Measurements from ENCODE around the gene CYP21A2. TPM values are rescaled to one million over a fixed set of nuclear protein-coding genes. Genes with fewer than 3 reads are reported as not detected.
"Not testable (repeated sequence)": the region's sequence is repeated elsewhere in the genome, so short reads cannot be mapped to it uniquely, and the experiment has no call there.

The CYP21A2 gene
- total RNA-seq, 1 donor from 2014 or later = 2.0 TPM

DNA sequence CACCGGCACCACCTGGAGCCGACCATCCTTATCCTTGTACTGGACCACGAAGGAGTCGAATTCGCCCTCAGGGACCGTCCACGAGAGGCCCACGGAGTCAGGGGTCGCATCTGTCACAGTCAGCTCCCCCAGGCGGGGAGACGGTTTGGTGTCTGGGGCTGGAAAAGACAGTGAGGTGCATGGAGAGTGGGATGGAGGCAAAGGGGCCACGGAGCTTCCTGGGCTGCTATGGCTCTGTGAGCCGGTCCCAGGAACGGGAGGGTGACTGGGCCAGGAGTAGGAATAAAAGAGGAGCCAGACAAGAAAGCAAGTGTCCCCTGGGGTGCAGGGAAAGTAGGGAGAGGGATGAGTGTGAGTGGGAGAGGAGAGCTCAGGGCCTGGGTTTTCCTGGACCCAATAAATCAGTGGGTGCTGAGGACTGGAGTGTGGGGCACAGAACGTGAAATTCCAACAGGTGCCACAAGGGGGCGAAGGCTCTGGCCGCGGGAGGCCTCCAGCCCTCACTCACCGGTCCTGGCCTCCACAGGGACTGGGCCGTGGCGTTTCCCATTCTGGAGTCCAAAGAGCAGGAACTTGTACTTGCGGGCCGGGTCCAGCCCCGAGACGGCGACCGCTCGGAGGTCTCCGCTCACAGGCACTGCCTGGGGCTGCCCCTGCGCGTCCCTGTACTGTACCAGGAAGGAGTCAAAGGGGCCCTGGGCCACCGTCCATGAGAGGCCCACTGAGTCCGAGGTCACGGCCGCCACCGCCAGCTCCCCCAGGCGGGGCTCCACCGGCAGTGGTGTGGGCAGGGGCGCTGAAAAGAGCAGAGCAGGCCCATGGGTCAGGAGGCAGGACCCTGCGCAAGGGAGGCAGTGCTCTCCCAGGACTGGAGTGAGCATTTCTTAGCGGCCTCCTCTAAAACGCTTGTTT lies 9.9 kb downstream of the CYP21A2 start:
- peak; percentile 86 for DNase-seq (ENCODE audit: low spot score)
- intact Hi-C loops (cut with DNase I) = loop anchor here (2.0 kb wide), 1 partner anchor 61 kb away; the partner anchor contains the start of gene TNXB

DNA sequence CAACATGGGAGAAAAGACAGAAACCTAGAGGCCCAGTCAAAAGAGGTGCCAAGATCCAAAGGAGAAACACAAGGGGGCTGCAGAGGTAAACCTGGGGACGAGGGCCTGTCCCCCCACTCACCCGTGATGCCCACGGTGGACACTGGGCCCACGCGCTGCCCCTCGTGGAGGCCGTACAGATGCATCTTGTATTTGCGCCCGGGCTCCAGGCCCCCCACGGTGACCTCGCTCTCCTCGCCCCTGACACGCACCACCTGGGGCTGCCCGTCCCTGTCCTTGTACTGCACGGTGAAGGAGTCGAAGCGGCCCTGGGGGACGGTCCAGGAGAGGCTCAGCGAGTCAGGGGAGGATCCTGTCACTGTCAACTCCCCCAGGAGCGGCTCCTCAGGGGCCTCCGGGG lies 10.9 kb downstream of the CYP21A2 start:
- intact Hi-C loops (cut with DNase I); DNase-seq (ENCODE audit: low spot score): not testable (repeated sequence)

GRCh38 chr6:32049736-32050135 lies 11.5 kb downstream of the CYP21A2 start:
- intact Hi-C loops (cut with DNase I); DNase-seq (ENCODE audit: low spot score): not testable (repeated sequence)

- DNase-seq (ENCODE audit: low spot score) = no peak
- intact Hi-C loops (cut with DNase I) = no loop called here
These were observed 12.3 kb downstream of the CYP21A2 start for GRCh38 chr6:32050562-32050961.

GRCh38 chr6:32052626-32053025 lies 14.4 kb downstream of the CYP21A2 start:
- intact Hi-C loops (cut with DNase I); DNase-seq (ENCODE audit: low spot score): not testable (repeated sequence)

DNA sequence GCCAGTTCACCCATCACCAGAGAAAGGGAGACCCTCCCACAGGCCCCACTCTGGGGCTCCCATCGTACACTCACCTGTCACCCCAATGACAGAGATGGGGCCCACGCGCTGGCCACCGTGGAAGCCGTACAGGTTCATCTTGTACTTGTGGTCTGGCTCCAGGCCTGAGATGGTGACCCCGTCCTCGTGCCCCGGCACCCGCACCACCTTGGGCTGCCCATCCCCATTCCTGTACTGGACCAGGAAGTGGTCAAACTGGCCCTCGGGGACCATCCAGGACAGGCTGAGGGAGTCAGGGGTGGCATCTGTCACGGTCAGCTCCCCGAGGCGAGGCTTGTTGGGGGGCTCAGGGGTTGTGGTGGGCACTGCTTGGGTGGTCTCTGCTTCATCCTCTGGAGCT lies 15.1 kb downstream of the CYP21A2 start:
- intact Hi-C loops (cut with DNase I); DNase-seq (ENCODE audit: low spot score): not testable (repeated sequence)

DNA sequence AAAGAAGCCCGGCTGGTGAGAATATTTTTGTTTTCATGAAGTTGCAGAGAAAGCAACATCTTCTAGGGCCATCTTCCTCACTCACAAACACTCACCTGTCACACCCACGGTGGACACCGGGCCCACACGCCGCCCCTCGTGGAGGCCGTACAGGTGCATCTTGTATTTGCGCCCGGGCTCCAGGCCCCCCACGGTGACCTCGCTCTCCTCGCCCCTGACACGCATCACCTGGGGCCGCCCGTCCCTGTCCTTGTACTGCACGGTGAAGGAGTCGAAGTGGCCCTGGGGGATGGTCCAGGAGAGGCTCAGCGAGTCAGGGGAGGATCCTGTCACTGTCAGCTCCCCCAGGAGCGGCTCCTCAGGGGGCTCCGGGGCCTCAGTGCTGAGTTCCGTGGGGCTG lies 17.5 kb downstream of the CYP21A2 start:
- intact Hi-C loops (cut with DNase I); DNase-seq (ENCODE audit: low spot score): not testable (repeated sequence)

DNA sequence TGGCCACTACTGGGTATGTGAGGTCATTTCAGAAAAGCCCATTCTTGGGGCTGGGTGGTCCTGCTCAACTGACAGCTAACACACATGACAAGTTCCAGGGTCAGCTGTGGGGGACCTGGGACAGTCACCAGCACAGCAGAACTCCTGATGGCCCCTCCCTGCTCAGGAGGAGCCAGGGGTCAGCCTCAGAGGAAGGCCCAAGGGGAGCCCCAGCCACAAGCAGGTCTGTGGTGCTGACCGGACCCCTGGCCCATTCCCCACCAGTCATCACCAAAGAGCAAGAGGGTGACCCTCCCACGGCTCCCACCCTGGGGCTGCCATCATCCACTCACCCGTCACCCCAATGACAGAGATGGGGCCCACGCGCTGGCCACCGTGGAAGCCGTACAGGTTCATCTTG lies 18.0 kb downstream of the CYP21A2 start:
- intact Hi-C loops (cut with DNase I) = no loop called here
- DNase-seq (ENCODE audit: low spot score) = no peak

- intact Hi-C loops (cut with DNase I) = no loop called here
- no peak for DNase-seq (ENCODE audit: low spot score)
These were observed 19.8 kb downstream of the CYP21A2 start for GRCh38 chr6:32057966-32058365.

GRCh38 chr6:32058511-32058963 lies 20.3 kb downstream of the CYP21A2 start:
- intact Hi-C loops (cut with DNase I) = no loop called here
- no peak for DNase-seq (ENCODE audit: low spot score)

- DNase-seq (ENCODE audit: low spot score) = no peak
- intact Hi-C loops (cut with DNase I) = no loop called here
These were observed 22.9 kb downstream of the CYP21A2 start for GRCh38 chr6:32060966-32061655.

- no peak for DNase-seq (ENCODE audit: low spot score)
These were observed 26.5 kb downstream of the CYP21A2 start for GRCh38 chr6:32064706-32065105.

DNA sequence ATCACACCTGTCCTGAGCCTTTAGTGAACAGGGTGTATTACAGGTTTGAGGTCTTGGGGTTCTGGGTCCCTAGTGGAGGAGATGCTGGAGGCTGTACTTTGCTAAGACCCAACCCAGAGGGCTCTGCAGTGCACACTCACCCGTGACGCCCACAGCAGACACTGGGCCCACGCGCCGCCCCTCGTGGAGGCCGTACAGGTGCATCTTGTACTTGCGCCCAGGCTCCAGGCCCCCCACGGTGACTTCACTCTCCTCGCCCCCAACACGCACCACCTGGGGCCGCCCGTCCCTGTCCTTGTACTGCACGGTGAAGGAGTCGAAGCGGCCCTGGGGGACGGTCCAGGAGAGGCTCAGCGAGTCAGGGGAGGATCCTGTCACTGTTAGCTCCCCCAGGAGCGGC lies 29.3 kb downstream of the CYP21A2 start:
- DNase-seq (ENCODE audit: low spot score); intact Hi-C loops (cut with DNase I): not testable (repeated sequence)

More at GRCh38 chr6:32064706-32065105, 26.5 kb downstream of the CYP21A2 start:
- intact Hi-C loops (cut with DNase I) = no loop called here

GRCh38 chr6:32068315-32068714 lies 30.1 kb downstream of the CYP21A2 start:
- DNase-seq (ENCODE audit: low spot score); intact Hi-C loops (cut with DNase I): not testable (repeated sequence)

GRCh38 chr6:32068867-32069266 lies 30.7 kb downstream of the CYP21A2 start:
- DNase-seq (ENCODE audit: low spot score) = no peak
- intact Hi-C loops (cut with DNase I) = no loop called here

DNA sequence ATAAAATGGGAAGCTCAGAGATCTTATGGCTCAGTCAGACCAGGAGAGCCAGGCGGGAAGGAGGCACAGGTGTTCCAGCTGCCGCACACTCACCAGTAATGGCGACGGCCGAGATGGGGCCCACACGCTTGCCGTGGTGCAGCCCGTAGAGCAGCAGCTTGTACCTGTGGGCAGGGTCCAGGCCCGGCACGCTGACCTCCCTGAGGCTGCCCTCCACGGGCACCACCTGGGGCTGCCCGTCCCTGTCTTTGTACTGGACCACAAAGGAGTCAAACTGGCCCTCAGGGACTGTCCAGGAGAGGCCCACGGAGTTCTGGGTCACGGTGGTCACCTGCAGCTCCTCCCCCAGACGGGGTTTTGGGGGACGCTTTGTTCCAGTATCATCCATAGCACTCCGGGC lies 31.2 kb downstream of the CYP21A2 start:
- no peak for DNase-seq (ENCODE audit: low spot score)
- intact Hi-C loops (cut with DNase I) = no loop called here

GRCh38 chr6:32069878-32070515 lies 31.8 kb downstream of the CYP21A2 start:
- no peak for DNase-seq (ENCODE audit: low spot score)
- intact Hi-C loops (cut with DNase I) = no loop called here

- no peak for DNase-seq (ENCODE audit: low spot score)
- intact Hi-C loops (cut with DNase I) = no loop called here
These were observed 32.8 kb downstream of the CYP21A2 start for GRCh38 chr6:32070814-32071543.

DNA sequence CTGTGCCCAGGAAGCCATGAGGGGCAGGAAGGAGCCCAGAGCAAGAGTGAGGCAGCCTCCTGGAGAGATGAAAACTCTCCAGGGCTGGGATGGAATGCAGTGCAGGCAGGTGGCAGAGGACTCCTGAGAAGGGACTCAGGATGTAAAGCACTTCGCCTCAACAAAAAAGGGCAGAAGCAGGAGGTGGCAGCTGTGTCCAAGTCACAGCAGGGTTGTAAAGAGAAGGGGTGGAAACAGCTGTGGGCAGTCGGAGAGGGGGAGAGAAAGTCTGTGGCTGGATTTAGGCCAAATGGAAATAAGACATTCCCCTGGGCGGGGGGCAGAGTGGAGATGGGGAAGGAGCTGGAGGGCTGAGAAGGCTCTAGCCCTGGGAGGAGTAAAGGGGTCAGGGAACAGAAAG lies 34.9 kb downstream of the CYP21A2 start:
- intact Hi-C loops (cut with DNase I) = no loop called here
- no peak for DNase-seq (ENCODE audit: low spot score)
